Stimulated activated CD8-positive, alpha-beta memory T cell treated with anti-CD3 and anti-CD28 coated beads, Interleukin-4, amount 100 ng/mL, for 24 hours (primary cell): ENCODE measurements around the gene POLD2.
A peak's percentile ranks its signal among the peaks of the same experiment; 100 is the strongest.

Experiments used
- DNase-seq: peaks from one replicate; pipeline ENCODE4 v3.0.0-alpha.2; 2020; ENCODE audit warnings: low read depth

The POLD2 gene

GRCh38 chr7:44152971-44153947, 29.9 kb upstream of the POLD2 start:
- DNase-seq = no peak

GRCh38 chr7:44151956-44152355, 28.6 kb upstream of the POLD2 start:
- DNase-seq = no peak

GRCh38 chr7:44150966-44151941, 27.9 kb upstream of the POLD2 start:
- no peak for DNase-seq

GRCh38 chr7:44150466-44150832, 27.1 kb upstream of the POLD2 start:
- no peak for DNase-seq

GRCh38 chr7:44149571-44150465, 26.5 kb upstream of the POLD2 start:
- no peak for DNase-seq

GRCh38 chr7:44148961-44149536, 25.7 kb upstream of the POLD2 start:
- DNase-seq = no peak

- DNase-seq = no peak
Measured at GRCh38 chr7:44148166-44148565, 24.8 kb upstream of the POLD2 start.

- no peak for DNase-seq
Measured at GRCh38 chr7:44147026-44147991, 24.0 kb upstream of the POLD2 start.

GRCh38 chr7:44145969-44146911, 22.9 kb upstream of the POLD2 start:
- DNase-seq = peak; percentile 56

GRCh38 chr7:44145479-44145968, 22.2 kb upstream of the POLD2 start:
- DNase-seq = peak; percentile 38

GRCh38 chr7:44144968-44145478, 21.7 kb upstream of the POLD2 start:
- no peak for DNase-seq

- no peak for DNase-seq
Measured at GRCh38 chr7:44144426-44144967, 21.1 kb upstream of the POLD2 start.

- DNase-seq = no peak
Measured at GRCh38 chr7:44143646-44144250, 20.4 kb upstream of the POLD2 start.

- no peak for DNase-seq
Measured at GRCh38 chr7:44142028-44142427, 18.7 kb upstream of the POLD2 start.

- DNase-seq = no peak
Measured at GRCh38 chr7:44141221-44141850, 18.0 kb upstream of the POLD2 start, which contains the start of gene MYL7. Gene MYL7, minus strand, starts transcription at chr7:44141332. Its CDS starts 27 bp downstream, at chr7:44141305.

GRCh38 chr7:44140341-44140740, 17.0 kb upstream of the POLD2 start:
- DNase-seq = no peak
